ENCODE measurements around the gene OSBP2. TPM values are rescaled to one million over a fixed set of nuclear protein-coding genes. Genes with fewer than 3 reads are reported as not detected.

The OSBP2 gene
- total RNA-seq, 1 experiment from 2014 or later, result 2.8 TPM

DNA sequence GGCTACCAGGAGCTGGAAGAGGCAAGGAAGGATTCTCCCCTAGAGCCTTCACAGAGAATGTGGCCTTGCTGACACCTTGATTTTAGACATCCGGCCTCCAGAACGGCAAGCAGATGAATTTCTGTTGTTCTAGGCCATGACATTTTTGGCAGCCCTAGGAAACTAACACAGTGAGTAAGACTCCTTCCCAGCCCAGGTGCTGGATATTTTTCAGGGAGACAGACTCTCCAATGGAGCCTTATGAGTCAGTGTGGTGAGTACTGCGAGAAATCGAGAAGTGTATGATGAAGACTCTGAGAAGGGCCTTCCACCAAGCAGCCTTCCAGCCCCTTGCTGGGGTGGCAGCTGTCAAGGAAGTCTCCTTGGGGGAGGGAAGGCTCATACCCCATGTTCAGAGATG lies 114.4 kb downstream of the OSBP2 start:
- DNase-seq (ENCODE audit: low spot score), result no peak

DNA sequence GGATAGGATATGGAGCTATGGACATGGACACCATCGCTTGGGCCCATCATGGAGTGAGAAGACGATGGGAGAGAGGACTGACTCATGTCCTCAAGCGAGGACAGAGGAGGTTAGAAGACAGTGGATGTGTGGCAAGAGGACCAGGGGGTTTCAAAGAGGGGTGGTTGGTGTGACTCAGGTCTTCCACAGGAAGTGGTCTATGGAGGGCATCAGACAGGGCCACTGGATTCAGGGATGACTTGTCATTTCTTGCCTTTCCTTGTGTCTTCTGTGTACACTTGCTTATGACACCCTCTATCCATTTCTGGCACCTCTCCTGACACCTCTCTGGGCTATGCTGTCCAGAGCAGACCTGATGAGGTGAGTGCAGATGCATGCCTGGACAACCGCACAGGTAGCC lies 115.4 kb downstream of the OSBP2 start:
- DNase-seq (ENCODE audit: low spot score), result no peak

DNA sequence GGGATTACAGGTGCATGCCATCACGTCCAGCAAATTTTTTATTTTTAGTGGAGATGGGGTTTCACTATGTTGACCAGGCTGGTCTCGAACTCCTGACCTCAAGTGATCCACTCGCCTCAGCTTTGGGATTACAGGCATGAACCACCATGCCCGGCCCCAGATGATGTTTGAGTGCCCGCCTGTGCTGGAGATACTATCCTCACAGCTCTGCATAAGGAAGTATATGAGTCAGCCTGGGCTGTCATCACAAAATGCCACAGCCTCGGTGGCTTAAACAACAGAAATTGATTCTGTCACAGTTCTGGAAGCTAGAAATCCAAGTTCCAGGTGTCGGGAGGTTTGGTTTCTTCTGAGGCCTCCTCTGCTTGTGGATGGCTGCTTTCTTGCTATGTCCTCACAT lies 119.3 kb downstream of the OSBP2 start:
- DNase-seq (ENCODE audit: low spot score), result no peak

DNA sequence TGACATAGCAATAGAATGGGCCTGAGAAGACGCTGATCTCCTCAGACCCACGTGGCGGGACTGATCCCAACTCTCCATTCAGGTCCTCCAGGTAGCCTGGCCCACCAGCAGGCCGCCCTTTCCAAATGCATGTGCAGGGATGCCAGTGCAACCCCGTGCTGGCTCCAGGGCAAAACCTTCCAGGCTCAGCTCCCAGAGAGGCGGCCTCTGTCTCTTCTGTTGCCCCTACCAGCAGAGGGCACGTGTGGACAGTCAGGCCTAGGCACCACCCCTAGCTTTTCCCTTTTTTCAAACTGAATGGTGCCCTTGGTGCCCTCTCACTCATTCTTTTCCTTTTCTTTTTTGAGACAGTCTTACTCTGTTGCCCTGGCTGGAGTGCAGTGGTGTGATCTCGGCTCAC lies 121.7 kb downstream of the OSBP2 start:
- DNase-seq (ENCODE audit: low spot score), result no peak

DNA sequence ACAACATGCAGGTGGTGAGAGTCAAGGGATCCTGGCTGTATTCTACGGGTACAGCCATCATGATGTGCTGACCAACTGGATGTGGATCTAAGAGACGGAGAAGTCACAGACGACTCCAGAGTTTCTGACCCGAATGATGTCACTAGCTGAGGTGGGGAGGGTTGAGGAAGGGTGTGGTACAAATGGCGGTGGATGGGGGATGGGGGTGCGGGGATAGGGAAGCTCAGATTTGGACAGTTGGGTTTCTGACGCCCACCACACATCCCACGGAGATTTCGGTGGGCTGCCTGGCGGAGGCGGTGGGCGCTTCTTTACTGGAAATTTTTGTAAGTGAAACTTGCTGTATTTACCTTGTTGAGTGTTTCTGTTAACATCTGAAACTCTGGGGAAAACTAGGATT lies 126.7 kb downstream of the OSBP2 start:
- DNase-seq (ENCODE audit: low spot score), result no peak

DNA sequence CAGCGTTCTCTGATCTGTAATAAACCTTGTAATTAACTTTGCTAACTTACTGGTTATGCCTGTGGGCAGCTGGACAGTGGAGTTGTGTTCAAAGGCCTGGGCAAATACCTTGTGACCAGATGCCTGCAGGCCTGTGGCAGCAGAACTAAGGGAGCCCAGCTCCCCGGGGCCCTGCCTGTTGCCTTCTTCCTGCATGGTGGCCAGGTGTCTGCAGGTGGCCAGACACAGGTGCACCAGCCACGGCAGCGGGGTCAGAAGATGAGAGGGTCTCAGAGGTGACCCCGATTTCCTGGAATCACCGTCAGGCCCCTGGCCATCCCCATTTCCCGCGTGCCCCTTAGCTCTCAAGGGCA lies 127.2 kb downstream of the OSBP2 start:
- DNase-seq (ENCODE audit: low spot score), result no peak

DNA sequence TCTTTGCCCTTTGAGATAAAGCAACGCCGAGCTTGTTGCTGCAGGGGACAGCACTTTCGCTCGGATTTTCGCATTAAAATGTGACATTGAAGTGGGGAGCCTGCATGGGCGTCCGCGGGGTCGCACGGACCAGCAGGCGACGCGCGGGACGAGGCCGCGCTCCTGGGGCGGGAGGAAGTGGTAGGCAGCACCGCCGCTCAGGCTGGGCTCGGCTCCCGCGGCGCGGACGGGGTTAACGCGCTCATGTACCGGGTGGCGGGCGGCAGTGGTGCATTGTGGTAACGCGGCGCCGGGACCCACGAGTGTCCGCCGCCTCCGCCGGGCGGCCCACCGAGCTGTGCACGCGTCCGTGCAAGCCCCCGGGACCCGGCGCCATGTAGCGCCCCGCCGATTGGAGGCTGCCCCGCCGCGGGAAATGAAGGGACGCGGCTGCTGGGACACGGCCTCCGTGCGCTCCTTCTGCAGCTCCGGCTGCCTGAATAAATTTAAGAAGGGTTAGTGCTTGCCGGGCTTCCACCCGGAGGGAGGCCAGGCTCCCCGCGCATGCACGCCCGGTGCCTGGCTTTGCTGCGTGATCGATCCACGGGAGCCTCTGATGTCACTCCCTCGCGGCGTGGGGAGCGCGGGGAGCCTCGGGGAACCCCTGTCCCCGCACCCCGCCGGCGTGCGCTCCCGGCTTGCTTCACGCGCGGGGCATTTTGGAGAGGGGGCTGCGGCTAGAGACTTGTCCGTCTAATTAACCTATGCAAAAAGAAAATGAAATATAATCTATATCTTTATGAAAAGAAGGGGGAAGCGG lies 127.7 kb downstream of the OSBP2 start:
- DNase-seq (ENCODE audit: low spot score), result no peak

DNA sequence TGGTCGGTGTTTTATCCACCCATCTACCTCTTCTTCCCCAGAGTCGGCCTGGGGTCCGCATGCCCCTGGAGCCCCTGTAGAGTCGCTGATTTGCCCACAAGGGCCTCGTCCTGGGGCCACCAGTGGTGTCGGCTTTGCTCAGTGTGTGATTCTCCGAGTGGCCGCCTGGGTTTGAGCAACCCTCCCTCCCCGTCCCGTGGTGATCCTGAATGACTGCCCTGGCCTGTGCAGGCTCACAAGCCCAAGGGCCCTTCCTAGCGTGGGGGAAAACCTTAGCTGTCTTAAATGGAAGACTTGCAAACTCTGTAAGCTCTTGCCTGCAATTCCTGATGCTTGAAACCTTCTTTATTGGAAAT lies 128.3 kb downstream of the OSBP2 start:
- no peak for DNase-seq (ENCODE audit: low spot score)

DNA sequence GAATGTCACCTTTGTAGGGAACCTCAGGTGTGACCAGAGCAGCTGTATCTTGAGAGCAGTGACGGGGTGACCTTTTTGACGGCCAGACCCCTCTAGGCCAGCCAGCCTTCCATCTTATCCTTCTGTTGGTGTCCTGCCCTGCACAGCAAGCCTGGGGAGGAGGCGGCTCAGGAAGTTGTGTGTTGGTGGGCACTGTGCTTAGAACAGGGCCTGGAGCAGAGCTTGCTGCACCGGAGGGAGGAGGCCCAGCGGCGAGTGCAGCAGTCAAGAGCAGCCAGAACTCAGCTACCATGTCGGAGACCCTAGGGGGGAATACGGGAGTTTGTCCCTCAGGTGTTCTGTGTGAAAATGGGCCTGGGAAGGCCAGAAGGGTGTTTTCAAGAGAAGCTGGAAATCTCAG lies 129.4 kb downstream of the OSBP2 start:
- DNase-seq (ENCODE audit: low spot score), result no peak

DNA sequence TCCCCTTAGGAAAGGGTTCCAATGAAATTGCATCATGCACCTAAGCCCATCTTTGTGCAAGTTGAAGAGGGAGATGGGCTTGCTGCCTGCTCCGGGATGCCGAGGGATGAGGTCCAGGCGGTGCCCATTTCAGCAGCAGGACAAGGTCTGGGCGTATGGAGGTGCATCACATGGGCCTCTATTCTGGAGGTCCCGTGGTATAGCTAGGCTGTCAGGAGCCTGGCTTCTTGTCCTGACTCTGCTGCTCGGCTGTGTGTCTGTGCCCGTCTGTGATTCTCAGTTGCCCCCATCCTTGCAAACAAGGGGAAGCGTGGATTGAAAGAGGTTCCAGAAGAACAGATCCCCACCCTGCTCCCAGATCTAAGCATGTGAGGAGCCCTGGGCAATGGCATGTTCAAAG lies 130.0 kb downstream of the OSBP2 start:
- DNase-seq (ENCODE audit: low spot score), result no peak

DNA sequence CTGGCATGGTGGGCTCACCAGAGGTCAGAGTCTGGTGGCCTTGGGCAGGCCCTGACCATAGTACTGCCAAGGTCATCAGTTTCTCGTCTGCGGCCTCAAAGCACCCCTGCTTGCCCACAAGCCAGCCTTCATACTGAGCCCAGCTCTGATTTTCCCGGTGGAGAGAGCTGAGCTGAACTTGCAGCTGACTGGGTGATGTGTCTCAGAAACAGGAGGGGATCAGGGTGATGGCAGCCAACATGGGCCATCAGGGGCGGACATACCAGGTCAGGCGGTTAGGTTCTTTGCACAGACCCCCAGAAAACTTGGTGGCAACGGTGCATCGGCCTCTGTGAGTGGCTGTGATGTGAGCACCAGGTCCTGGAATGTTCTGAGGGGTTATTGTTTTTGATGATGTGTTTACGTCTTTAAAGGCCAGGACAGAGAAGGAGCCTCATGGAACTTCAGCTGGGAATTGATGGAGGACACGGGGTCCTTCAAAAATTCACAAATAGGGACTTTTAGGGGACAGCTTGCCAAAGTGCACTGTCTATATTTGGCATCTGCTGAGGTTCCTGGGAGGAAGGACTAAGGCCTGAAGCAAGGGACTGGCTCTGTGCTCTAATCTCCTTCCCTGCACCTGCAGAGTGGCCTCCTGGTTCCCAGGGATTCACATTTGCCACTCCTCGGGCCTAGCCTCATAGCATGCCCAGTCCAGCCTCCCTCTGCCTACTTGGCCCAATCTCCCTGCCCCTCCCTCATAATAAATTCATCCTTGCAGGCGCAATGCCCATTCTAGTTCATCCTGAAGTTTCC lies 131.2 kb downstream of the OSBP2 start:
- DNase-seq (ENCODE audit: low spot score), result no peak

DNA sequence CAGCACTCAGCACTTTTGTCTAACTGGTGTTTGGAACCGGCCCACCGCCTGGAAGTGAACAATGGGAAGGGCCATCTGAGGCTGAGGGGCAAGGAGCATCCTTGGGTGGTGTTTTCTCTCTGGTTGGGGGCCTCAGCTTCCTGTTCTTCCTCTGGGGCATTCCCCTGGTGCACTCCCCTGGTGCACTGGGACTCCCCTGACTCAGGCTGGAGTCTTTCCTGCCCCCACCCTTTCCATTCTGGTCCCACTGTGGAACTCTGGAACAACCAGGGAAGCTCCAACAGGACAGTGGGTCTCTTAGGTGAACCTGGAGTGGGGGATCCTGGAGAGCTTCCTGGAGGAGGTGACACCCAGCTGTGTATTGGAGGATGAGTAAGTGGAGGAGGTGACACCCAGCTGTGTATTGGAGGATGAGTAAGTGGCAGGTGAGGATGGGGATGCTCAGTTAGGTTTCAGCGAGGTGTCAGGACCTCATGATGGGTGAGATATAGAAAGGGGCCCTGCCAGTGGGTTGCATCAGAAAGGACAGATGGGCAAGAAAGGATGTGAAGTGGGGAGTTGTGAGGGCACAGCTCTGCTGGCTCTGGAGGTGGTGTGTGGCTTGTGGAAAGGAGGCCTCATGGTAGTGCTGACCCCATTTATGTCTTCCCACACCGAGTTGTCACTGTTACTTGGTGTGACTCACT lies 132.1 kb downstream of the OSBP2 start:
- DNase-seq (ENCODE audit: low spot score), result no peak

DNA sequence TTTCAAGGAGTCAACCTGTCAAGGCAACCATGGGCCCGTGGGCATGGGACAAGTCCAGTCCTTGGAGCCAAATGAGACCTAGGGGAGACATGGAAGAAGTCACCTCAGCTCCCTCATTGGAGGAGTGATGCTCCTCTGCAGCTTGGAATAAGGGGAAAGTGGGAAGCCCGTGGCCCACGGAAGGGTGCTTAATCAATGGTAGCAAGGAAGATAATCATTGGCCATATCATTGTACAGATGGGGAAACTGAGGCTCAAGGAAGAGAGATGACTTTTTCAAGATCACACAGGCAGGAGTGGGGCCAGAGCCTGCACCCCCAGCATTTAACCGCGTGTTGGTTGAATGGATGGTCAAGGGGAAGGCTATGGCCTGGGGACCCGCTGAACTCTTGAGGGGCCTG lies 133.0 kb downstream of the OSBP2 start:
- DNase-seq (ENCODE audit: low spot score), result no peak

DNA sequence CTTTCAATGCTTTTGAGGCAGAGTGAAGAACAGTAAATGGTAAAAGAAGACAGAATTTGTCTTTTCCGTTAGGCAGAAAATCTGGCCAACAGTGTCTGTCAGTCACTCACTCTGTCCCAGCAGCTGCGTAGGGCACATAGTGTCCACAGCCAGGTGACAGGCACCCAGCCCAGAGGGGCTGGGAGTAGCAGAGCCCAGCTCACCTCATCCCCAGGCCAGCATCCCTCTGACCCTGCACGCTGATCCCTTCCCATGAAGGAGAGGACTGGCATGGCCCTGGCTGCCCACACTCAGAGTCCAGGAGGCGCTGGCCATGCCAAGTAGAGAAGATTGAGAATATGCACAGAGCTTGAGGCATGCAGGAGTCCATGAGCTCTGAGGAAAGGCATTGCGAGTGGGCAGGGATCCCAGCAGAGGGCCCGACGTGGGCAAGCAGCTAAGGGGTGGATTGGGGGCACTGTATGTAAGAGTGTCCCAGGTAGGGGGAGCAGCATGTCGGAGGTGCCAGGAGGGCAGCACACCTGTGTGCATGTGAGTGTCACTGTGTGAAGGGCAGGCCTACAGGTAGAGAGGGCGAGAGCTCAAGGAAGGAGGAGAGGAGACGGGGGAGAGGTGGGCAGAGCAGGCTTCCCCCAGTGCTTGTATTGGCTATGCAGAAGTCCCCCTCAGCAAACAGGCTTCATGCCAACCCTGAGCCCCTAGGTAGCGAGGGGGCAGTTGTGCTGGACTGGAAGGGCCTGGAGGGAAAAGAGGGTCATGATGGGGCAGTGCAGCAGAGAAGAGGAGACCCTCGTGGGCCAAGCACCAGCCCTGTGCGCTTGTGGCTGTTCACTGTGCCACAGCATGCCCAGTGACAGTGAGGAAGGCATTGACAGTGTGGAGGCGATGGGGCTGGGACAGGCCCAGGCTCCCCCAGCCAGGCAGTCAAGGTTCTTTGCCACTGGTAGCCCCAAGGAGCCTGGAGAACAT lies 133.8 kb downstream of the OSBP2 start:
- no peak for DNase-seq (ENCODE audit: low spot score)

DNA sequence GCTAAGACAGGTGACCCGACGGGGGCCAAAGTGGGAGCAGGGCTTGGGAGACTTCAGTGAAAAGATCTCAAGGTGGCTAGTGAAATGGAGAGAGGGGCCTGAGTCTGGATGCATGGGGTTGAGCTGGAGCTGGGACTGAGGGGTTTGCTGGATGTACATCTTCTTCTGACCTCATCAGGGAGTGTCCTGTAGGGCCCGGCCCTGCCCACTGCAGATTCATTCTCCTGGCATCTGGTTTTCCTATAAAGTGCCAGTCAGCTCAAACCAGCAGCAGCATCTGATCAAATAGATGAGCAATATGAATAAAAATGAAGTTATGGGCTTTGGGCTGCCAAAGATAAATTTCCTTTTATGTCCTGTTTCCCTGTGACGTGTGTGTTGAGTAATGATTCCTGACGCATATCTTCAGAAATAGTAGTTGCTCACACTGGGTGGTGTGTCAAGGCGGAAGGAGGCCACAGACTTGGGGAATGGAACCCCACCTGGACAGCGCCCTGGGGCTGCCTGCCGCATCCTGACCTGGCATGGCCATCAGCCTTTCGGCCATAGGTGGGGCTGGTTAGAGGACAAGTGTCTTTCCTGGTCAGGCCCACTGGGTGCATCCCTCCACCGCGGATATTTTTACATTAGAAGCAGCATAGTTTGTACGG lies 135.4 kb downstream of the OSBP2 start:
- DNase-seq (ENCODE audit: low spot score), result no peak

DNA sequence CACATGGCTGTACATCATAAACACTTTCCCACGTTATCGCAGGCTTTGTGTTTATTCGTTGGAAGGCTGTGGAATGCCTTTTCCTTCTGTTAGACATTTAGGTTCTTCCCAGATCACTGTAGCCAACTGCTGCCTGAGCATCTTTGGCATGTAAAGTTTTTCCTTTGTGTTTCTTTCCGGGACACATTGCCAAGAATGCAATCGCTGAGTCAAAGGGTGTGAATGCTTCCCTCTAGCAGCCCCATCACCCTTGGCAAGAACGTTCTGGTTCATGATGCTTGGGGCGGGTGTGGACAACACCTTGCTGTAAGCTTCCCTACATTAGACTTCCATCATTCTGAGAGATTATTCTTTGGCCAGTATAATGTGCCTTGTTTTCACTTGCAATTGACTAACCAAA lies 136.2 kb downstream of the OSBP2 start:
- peak; percentile 12 for DNase-seq (ENCODE audit: low spot score)

DNA sequence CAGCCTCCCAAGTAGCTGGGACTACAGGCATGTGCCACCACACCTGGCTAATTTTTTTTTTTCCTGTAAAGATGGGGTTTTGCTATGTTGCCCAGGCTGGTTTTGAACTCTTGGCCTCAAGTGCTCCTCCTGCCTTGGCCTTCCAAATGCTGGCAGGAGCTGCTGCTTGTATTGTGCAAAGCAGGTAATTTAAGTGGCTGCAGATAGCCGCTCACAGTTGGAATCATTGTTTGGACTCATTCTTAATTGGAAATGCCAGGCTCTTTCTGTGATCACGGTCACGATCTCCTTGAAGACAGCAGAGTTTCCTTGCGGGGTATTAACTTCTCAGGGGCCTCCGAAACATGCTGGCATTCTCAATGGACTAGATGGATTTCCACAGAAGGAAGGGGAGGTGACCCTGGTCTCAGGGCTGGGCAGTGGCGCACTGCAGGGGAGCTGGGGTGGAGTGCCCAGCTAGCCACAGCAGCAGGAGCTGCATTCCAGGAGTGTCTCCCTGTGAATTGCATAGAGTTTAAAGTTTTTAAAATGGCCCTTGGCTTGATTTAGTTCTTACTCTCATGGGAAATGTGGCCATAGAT lies 137.8 kb downstream of the OSBP2 start:
- DNase-seq (ENCODE audit: low spot score), result no peak

DNA sequence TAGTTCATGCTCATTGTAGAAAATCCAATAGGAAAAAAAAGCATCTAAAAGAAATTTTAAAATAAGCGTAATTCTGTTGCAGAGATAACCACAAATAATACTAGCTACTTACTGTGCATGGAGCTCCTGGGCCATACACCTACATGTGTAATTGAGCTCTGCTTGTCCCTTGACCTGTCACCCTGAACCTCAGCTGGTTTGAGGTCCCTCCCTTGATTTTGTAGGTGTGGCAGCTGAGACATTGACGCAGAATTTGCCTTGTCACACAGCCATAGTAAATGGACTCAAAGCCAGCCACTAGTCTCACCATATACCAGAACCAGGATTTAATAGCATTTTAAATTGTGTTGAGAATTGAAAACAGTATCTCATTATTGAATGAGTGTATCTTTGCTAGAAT lies 138.6 kb downstream of the OSBP2 start:
- no peak for DNase-seq (ENCODE audit: low spot score)

DNA sequence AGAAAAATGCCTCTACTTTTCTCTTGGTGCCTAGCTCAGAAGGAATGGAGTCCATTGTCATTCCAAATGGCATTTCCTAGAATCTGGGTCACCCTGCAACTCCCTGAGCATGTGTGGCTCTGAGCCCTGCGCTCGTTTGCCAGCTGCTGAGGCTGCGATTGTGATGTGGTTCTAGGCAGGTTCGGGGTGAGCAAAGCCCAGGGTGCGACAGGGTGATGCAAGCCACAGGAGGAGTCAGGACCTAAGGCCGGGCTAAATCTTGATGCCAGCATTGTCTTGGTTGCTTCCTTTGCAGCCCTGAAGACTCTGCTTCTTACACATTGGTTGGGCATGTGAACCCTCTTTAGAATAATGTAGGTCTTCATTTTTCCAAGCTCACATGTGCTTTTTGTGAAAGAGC lies 142.9 kb downstream of the OSBP2 start:
- DNase-seq (ENCODE audit: low spot score), result no peak

DNA sequence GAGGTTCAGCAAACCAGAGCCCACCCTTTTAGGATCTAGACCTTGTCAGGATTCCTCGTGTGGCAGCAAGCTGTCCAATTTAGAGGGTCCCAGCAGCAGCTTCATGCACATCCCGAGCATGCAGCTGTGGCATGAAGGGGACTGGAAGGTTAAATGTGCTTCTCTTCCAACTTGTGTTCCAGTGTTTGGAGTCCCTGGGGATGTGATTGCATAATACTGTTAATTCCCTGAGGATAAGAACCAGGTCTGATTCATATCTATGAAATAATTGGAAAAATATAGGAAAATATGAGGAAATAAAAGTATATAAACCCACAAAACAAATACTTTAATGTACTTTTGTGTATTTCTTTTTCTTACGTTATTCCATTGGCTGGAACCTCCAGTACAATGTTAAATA lies 143.4 kb downstream of the OSBP2 start:
- DNase-seq (ENCODE audit: low spot score), result no peak

DNA sequence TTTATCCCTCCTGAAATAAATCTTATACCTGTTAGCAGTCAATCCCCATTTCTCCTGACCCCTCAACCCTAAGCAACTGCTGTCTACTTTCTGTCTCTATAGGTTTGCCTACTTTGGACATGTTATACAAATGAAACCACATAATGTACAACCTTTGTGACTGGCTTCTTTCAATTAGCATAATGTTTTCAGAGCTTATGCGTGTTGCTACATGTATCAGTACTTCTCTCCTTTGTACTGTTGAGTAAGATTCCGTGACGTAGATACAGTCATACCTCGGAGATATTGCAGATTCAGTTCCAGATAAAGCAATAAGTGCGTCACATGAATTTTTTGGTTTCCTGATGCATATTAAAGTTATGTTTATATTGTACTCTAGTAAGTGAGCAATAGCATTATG lies 146.6 kb downstream of the OSBP2 start:
- no peak for DNase-seq (ENCODE audit: low spot score)
